K562 (cell line): Measurements from ENCODE around the gene CRKL. TPM values are rescaled to one million over a fixed set of nuclear protein-coding genes. Genes with fewer than 3 reads are reported as not detected.
A peak's percentile ranks its signal among the peaks of the same experiment; 100 is the strongest.

Experiments used
- ATF4 ChIP-seq: fragments of 450-650 bp; formaldehyde crosslinking; IDR thresholded peaks from 2 replicates; pipeline ENCODE4 v1.4.0; 2022; ENCODE audit warnings: mild to moderate bottlenecking, moderate library complexity
- CBFB ChIP-seq: sonication (generic); formaldehyde crosslinking; IDR thresholded peaks from 2 replicates; pipeline ENCODE4 v1.4.0; 2020; ENCODE audit warnings: mild to moderate bottlenecking, missing genetic modification reagents
- ETS2 ChIP-seq: IDR thresholded peaks from 2 replicates; pipeline ENCODE4 v1.6.1; 2016; ENCODE audit warnings: borderline replicate concordance, missing genetic modification characterization, mild to moderate bottlenecking, moderate library complexity, missing compliant biosample characterization; ENCODE audit not compliant: poor library complexity, severe bottlenecking
- FIP1L1 ChIP-seq: fragments of 200-400 bp; formaldehyde crosslinking; IDR thresholded peaks from 2 replicates; pipeline ENCODE4 v1.6.1; 2018; ENCODE audit warnings: mild to moderate bottlenecking, low read depth, low read length; ENCODE audit not compliant: poor library complexity, severe bottlenecking
- FOXA1 ChIP-seq: fragments of 450-650 bp; IDR thresholded peaks from 2 replicates; pipeline ENCODE4 v1.6.1; 2016; ENCODE audit warnings: mild to moderate bottlenecking, borderline replicate concordance
- GMEB1 ChIP-seq: fragments of 250-450 bp; sonication (Bioruptor Pico); IDR thresholded peaks from 2 replicates; pipeline ENCODE4 v1.4.0; 2020; ENCODE audit warnings: mild to moderate bottlenecking
- HDAC3 ChIP-seq: fragments of 450-650 bp; IDR thresholded peaks from 2 replicates; pipeline ENCODE4 v1.6.1; 2018; ENCODE audit warnings: borderline replicate concordance, mild to moderate bottlenecking, moderate library complexity; ENCODE audit not compliant: partially characterized antibody
- HOXB6 ChIP-seq: fragments of 250-450 bp; sonication (Bioruptor Pico); IDR thresholded peaks from 2 replicates; pipeline ENCODE4 v1.5.1; 2022; ENCODE audit warnings: mild to moderate bottlenecking, borderline replicate concordance
- PCBP1 ChIP-seq: fragments of 200-400 bp; formaldehyde crosslinking; IDR thresholded peaks from 2 replicates; pipeline ENCODE4 v1.6.1; 2018; ENCODE audit warnings: mild to moderate bottlenecking, low read depth, low read length; ENCODE audit not compliant: poor library complexity, severe bottlenecking
- POLR2B ChIP-seq: fragments of 450-650 bp; IDR thresholded peaks from 2 replicates; pipeline ENCODE4 v1.6.1; 2018; ENCODE audit warnings: low read depth; ENCODE audit not compliant: partially characterized antibody
- RFX7 ChIP-seq: fragments of 250-450 bp; sonication (Bioruptor Pico); IDR thresholded peaks from 2 replicates; pipeline ENCODE4 v1.5.1; 2021; ENCODE audit warnings: mild to moderate bottlenecking
- SIX5 ChIP-seq, 2 experiments: IDR thresholded peaks; 2 replicates each; pipeline ENCODE4 v1.6.1; 2011; ENCODE audit warnings: low read length in 2 of 2, borderline replicate concordance in 1 of 2, low read depth in 1 of 2, mild to moderate bottlenecking in 1 of 2, moderate library complexity in 1 of 2; ENCODE audit not compliant: insufficient read depth in 1 of 2
- TCF3 ChIP-seq: sonication (generic); formaldehyde crosslinking; IDR thresholded peaks from 2 replicates; pipeline ENCODE4 v1.4.0; 2020; ENCODE audit warnings: mild to moderate bottlenecking, missing genetic modification reagents
- ZNF140 ChIP-seq: fragments of 250-450 bp; sonication (Bioruptor Pico); IDR thresholded peaks from 2 replicates; pipeline ENCODE4 v1.8.0; 2021; ENCODE audit warnings: moderate library complexity, mild to moderate bottlenecking, inconsistent platforms
- ZNF436 ChIP-seq: fragments of 250-450, 450-650 bp; sonication (Bioruptor Pico); formaldehyde crosslinking; IDR thresholded peaks from 2 replicates; pipeline ENCODE4 v1.7.0; 2020; ENCODE audit warnings: mild to moderate bottlenecking
- polyA plus RNA-seq, 8 experiments: library from polyadenylated mRNA; depleted of rRNA in 4 of 8; stranded (reverse) in 5 of 8; unstranded in 3 of 8; fragments of >200 nt; fragmentation: Nextera tagmentation in 2 of 8; fragmentation: Illumina TruSeq in 1 of 8; extraction: Ambion mirVana in 2 of 8; extraction: Trizol in 1 of 8; gene quantifications; 2 replicates each; pipeline versions ENCODE4 v1.2.1 to v1.2.3, GENCODE V29; 2011 to 2014; ENCODE audit warnings: inconsistent platforms in 1 of 8, missing spikeins in 1 of 8
- total RNA-seq, 7 experiments: library from RNA; depleted of rRNA in 6 of 7; stranded (reverse); fragments of >200 nt in 6 of 7; fragmentation: Illumina TruSeq in 2 of 7; extraction: Trizol in 2 of 7; gene quantifications; 2 replicates each; pipeline versions ENCODE4 v1.2.1 to v1.2.3, GENCODE V29; 2011 to 2021; ENCODE audit warnings: low replicate concordance in 1 of 7
- TF ChIP-seq, protein P1 (sequence below): sonication (generic); IDR thresholded peaks from 2 replicates; pipeline ENCODE4 v1.6.1; 2016
- TF ChIP-seq, protein P2 (sequence below): fragments of 200-400 bp; formaldehyde crosslinking; IDR thresholded peaks from 2 replicates; pipeline ENCODE4 v1.6.1; 2017; ENCODE audit warnings: mild to moderate bottlenecking, low read depth, low read length, moderate library complexity

CRKL gene
- total and polyA plus RNA-seq, 9 of the 15 experiments (the other 6 are each of a cell fraction or from before 2014, with no cell fraction given): 100 to 263 (median 124) TPM

GRCh38 chr22:20885017-20885556, 32.1 kb upstream of the CRKL start (continued):
- TF ChIP-seq FIP1L1 (no peak), HDAC3 (no peak), POLR2B (no peak), ETS2 (no peak), FOXA1 (no peak), GMEB1 (CRISPR knock-in tag) (no peak), CBFB (CRISPR knock-in tag) (no peak), HOXB6 (CRISPR knock-in tag) (no peak), RFX7 (no peak), ZNF436 (no peak), PCBP1 (no peak), TCF3 (CRISPR knock-in tag) (no peak), ZNF140 (CRISPR knock-in tag) (peak; percentile 55; the same call in 1 of the 2 replicates), SIX5 (IDR thresholded peaks at IDR 0.05; ENCODE audit: borderline replicate concordance in 1 of 2, insufficient read depth in 1 of 2, low read depth in 1 of 2, low read length in 2 of 2) (no peak), ATF4 (CRISPR knock-in tag) (0 out of 2 replicates have a peak, but pooled peaks have one; percentile 17)
- TF ChIP-seq, protein P1, sequence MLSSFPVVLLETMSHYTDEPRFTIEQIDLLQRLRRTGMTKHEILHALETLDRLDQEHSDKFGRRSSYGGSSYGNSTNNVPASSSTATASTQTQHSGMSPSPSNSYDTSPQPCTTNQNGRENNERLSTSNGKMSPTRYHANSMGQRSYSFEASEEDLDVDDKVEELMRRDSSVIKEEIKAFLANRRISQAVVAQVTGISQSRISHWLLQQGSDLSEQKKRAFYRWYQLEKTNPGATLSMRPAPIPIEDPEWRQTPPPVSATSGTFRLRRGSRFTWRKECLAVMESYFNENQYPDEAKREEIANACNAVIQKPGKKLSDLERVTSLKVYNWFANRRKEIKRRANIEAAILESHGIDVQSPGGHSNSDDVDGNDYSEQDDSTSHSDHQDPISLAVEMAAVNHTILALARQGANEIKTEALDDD: no peak
- TF ChIP-seq, protein P2, sequence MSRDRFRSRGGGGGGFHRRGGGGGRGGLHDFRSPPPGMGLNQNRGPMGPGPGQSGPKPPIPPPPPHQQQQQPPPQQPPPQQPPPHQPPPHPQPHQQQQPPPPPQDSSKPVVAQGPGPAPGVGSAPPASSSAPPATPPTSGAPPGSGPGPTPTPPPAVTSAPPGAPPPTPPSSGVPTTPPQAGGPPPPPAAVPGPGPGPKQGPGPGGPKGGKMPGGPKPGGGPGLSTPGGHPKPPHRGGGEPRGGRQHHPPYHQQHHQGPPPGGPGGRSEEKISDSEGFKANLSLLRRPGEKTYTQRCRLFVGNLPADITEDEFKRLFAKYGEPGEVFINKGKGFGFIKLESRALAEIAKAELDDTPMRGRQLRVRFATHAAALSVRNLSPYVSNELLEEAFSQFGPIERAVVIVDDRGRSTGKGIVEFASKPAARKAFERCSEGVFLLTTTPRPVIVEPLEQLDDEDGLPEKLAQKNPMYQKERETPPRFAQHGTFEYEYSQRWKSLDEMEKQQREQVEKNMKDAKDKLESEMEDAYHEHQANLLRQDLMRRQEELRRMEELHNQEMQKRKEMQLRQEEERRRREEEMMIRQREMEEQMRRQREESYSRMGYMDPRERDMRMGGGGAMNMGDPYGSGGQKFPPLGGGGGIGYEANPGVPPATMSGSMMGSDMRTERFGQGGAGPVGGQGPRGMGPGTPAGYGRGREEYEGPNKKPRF: no peak
